CD4-positive, alpha-beta T cell treated with Interferon gamma for 1 hour (primary cell): Measurements from ENCODE around the gene MAGEH1.
"Not testable (repeated sequence)": the region's sequence is repeated elsewhere in the genome, so short reads cannot be mapped to it uniquely, and the experiment has no call there.

Experiments
- DNase-seq: peaks from one replicate; pipeline ENCODE4 v3.0.0-alpha.2; 2020

Gene MAGEH1, protein sequence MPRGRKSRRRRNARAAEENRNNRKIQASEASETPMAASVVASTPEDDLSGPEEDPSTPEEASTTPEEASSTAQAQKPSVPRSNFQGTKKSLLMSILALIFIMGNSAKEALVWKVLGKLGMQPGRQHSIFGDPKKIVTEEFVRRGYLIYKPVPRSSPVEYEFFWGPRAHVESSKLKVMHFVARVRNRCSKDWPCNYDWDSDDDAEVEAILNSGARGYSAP

DNA sequence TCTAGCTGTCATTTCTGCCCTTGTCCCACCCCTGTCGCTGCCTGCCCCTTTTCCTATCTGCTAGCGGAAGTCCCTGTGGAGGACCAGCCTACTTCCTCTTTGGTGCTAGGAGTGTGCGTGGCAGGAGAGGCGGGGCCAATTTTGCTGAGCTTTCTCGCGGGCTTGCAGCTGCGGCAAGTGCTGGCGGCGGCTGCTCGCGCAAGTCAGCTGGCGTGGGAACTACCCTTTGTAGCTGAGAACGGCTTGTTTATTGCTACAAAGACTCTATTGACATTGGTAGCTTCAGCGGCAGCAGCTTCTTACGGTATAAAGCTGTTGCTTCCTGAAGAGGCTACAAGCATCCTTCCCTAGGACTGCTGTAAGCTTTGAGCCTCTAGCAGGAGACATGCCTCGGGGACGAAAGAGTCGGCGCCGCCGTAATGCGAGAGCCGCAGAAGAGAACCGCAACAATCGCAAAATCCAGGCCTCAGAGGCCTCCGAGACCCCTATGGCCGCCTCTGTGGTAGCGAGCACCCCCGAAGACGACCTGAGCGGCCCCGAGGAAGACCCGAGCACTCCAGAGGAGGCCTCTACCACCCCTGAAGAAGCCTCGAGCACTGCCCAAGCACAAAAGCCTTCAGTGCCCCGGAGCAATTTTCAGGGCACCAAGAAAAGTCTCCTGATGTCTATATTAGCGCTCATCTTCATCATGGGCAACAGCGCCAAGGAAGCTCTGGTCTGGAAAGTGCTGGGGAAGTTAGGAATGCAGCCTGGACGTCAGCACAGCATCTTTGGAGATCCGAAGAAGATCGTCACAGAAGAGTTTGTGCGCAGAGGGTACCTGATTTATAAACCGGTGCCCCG lies at the start of gene MAGEH1:
Gene MAGEH1, plus strand, starts transcription at position 138 of the 843 bp plus-strand sequence. Its CDS starts 248 bp downstream, at position 386.
- peak; percentile 82 for DNase-seq

DNA sequence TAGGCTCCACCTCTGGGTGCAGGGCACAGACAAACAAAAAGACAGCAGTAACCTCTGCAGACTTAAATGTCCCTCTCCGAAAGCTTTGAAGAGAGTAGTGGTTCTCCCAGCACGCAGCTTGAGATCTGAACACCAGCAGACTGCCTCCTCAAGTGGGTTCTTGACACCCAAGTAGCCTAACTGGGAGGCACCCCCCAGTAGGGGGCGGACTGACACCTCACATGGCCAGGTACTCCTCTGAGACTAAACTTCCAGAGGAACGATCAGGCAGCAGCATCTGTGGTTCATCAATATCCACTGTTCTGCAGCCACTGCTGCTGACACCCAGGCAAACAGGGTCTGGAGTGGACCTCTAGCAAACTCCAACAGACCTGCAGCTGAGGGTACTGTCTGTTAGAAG lies 24.8 kb upstream of the MAGEH1 start:
- DNase-seq = not testable (repeated sequence)

DNA sequence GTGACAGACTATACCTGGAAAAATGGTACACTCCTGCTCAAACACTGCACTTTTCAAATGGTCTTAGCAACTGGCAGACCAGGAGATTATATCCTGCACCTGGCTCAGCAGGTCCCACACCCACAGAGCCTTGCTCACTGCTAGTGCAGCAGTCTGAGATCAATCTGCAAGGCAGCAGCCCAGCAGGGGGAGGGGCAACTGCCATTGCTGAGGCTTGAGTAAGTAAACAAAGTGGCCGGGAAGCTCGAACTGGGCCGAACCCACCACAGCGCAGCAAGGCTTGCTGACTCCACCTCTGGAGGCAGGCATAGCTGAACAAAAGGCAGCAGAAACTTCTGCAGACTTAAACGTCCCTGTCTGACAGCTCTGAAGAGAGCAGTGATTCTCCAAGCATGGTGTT lies 8.5 kb upstream of the MAGEH1 start:
- DNase-seq = not testable (repeated sequence)

DNA sequence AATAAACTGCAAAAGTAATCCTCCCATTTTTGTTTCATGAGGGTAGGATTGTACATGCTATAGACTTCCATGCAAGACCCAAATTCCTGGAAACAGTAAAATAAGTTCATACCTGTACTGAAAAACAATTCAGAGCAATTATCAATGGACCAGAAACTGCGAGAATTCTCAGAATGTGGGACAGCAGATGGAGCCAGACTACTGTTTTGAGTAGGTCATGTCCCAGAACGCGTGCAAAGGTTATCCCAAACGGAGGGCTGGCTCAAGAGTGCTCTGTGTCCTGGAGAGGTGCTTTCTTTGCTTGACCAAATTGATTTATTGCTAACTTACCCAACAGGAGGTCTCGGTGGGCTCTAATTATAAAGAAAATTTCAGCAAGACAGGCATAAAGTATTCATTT lies 1.7 kb upstream of the MAGEH1 start:
- DNase-seq = no peak

DNA sequence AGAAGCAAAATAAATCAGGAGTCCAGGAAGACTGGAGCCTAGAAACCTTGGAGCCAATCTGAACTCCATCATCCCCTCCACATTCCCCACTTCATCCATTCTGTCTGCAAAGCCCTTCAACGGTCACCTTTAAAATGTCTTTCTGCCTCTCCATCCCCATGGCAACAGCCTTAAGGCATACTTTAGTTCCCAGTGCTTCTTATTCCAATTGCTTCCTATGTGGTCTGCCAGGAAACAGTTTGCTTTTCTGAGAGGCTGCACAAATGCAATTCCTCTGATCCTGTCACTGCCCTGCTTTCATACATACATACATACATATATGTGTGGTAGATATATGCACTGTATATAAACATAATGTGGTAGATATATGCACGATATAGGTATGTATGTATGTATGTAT lies 786 bp upstream of the MAGEH1 start:
- DNase-seq = no peak

DNA sequence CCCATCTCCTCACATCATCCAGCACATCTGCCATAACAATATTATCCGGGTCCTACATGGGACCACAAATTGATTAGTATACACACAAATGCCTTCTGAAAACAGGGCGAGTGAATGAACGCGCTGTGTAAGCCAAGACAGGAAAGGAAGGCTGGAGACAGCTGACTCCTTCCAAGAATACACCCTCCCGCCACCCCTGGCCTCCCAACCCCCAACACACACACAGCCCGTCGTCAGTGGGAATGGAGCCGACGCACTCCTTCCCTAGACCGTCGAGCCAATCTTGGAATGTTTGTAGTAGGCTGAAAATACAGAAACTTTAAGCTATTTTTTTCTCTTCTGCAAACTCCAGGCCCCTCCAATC lies 319 bp upstream of the MAGEH1 start:
- no peak for DNase-seq

DNA sequence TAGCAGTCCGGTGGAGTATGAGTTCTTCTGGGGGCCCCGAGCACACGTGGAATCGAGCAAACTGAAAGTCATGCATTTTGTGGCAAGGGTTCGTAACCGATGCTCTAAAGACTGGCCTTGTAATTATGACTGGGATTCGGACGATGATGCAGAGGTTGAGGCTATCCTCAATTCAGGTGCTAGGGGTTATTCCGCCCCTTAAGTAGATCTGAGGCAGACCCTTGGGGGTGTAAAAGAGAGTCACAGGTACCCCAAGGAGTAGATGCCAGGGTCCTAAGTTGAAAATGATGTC lies 852 bp downstream of the MAGEH1 start:
- DNase-seq = no peak

DNA sequence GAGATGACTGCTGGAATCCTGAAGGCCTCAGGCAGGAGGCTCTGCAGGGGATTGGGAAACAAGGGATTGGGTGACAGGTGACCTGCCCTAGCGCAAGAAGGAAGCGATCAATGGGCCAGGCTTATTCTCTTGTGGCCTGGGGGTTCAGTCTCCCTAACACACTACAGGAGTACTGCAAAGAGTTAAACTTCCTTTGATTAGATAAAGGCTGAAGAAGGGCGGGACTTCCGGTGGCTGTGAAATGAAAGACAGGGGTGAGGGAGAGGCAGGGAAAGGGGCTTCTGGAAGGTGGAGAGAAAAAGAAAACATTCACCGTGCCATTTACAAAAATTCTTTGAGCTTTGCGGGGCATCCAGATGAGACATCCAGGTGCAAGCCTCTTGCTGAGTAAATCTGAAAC lies 3.8 kb downstream of the MAGEH1 start:
- not testable (repeated sequence) for DNase-seq

DNA sequence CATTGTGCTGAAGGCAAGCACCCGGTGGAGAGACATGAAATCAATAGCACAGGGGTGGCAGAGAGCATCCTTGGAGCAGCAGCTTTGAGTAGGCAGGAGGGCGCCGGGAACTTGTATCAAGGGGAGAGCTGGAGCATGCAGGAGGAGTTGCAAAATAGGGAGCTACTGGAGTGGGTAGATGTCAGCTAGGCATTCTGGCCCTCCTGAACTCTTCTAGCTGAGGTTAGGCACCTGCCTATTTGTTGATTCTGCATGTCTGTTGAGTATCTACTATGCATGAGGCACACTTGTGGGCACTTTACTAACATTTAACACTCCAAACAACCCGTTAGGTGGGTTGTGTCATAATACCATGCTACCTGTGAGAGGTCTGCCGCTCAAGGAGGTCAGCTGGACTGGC lies 7.5 kb downstream of the MAGEH1 start:
- not testable (repeated sequence) for DNase-seq

DNA sequence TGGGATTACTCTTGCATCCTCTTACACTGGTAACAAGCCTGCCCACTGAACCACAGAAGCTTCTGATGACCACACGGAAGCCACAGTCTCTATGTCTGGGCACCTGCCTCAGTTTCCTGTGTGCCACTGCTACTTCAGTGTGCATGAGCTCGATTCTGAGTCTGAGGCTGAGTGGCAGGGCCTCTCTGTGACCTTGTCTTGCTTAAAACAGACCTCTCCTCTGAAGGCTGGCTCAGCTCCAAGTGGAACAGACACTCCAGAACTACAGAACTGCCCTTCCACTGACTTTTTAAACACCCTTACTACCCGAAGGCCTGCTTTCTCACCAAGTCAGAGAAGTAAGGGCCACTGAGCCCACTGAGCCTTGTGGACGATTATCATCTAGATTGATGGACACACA lies 8.0 kb downstream of the MAGEH1 start:
- not testable (repeated sequence) for DNase-seq

DNA sequence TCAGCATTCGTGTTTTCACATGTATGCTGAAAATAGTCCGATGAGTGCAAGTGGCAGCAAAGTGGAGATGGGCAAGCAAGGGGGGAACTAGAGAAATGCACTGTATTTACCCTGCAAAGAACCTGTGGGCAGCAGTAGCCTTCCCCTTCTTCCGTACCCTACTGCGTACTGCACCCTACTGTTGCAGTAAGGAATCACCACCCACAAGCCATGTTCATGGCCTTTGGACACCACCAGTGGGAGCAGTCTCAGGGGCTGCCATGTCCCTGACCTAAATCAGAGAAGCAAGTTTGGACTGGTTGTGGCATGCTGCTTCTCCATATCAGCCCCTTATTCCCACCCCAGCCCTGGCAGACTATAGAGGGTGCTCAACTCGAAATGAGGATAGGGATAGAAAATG lies 12.1 kb downstream of the MAGEH1 start:
- not testable (repeated sequence) for DNase-seq

DNA sequence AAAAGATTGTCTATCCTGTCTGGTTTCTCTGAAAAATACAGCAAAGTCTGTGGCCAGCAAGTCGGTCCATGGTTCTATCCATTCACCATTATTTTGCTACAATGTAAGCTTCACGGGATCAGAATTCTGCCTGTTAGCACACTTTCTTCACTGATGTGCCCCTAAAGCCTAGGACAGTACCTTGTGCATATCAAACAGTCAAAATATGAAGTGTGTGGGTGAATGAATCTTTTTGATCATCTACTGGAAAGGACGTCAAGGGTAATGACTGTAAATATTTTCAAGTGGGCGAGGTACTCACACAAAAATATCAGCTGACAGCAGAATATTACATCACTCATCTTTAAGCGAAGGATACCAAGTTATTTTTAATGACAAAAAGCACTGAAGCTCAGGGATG lies 13.2 kb downstream of the MAGEH1 start:
- not testable (repeated sequence) for DNase-seq

DNA sequence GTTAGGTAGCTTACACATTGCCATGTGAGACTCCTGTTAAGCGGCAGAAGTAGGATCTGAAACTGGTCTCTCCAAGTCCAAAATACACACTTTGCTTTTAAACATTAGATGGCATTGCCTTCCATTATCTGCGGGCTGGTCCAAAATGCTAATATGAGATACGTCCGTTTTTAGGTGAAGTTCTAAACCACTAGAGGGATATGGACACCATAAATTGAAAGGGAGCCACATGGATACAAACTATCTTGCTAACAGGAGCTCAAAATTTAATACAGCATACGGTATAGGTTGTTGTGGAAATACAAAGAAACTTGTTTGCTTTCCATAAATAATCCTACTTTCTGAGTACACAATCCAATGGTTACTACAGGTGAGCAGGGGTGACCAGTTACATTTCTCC lies 13.9 kb downstream of the MAGEH1 start:
- DNase-seq = not testable (repeated sequence)

DNA sequence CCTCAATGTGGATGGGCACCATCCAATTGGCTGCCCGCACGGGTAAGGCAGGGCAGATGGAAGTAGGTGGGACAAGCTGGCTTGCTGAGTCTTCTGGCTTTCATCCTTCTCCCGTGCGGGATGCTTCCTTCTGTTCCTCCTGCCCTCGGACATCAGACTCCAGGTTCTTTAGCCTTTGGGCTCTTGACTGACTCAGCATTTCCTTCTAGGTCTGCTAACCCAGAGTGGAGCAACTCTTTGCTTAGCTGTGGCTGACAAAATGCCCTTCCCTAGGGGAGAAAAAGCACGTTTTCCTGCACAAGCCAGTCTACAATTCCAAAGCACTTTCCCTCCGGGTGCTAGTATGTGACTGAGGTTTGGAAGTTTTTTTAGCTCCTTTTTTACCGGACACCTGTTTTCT lies 28.0 kb downstream of the MAGEH1 start:
- DNase-seq = not testable (repeated sequence)

DNA sequence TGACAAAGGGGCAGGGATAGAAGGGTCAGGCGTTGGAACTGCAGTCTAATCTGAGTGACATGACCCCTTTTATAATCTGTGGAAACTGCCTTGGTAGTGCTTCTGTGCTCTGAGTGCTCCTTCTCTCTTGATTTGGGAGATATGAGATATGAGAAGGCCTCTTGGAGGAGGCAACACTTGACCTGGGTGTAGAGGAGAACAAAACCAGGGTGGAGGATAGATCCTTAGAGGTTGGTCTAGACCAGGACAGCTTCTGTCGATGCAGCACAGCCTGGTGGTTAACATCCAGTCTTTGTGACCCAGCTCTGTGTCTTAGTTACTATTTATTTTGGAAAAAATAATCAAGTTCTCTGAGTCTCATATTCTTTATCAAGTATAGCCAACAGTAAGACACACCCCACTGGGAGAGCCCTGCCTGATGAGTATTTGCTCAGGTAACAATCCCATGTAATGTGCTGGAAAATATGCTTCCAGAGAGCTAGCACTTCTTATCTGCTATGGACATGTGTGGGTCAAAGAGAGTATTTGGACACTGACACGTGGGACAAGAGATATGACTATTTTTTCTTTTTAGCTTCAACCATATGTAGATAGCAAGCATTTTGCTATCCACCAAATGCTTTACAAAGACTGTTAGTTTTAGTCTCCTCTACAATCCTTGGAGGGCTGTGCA lies 28.6 kb downstream of the MAGEH1 start:
- DNase-seq = no peak

DNA sequence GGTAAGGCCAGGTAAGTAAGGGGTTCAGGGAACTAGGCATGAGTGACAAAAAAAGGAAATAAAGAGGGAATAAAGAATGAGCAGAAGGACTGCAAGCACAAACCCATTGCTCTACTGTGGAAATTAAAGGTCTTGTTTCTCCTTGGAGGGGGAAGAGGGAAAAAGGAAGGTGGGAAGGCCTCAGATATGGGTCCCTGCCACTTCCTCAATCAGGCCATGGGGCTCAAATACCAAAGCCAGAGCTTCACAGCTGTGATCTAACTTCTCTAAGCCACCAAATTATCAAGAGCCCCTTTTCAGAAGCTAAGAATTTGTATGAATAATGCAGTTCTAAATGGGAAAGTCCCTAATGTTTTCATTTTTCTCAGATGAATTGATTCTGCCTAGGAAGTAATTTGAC lies 33.0 kb downstream of the MAGEH1 start:
- DNase-seq = no peak

DNA sequence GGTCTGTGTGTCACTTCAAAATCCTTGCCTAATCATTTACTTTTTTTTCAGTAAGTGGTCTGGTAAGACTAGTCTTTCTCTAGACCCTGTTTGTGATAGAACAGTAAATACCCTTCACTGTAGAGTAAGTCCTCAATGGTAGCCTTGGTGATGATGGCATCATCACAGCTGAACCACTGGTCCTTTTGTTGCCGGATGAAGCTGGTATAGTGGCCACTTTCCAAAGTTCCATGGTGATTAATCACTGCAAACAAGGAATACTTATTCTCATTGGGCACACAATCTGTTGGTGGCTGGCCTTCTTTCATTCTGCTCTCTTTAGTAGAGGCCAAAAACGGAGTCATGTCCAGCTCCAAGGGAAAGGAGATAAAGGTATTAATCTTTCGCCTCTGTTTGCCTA lies 34.8 kb downstream of the MAGEH1 start:
- no peak for DNase-seq

DNA sequence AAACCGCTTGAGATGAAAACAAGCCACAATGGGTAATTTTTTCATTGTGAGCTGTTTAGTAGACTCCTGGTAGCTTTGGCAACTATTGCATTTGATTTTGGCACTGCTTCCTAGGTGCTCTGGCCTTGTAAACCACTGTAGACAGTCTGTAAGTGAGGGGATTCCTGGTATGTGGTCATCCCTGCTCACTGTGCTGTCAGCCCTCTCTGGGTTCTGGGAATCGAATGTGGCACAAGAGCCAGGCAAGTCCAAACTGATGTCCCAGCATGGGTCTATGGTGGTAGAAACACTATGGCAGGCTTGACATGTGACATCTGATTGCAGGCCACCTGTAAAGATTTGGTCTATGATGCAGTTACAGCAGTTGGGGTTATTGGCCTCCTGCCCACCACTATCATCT lies 35.2 kb downstream of the MAGEH1 start:
- no peak for DNase-seq

DNA sequence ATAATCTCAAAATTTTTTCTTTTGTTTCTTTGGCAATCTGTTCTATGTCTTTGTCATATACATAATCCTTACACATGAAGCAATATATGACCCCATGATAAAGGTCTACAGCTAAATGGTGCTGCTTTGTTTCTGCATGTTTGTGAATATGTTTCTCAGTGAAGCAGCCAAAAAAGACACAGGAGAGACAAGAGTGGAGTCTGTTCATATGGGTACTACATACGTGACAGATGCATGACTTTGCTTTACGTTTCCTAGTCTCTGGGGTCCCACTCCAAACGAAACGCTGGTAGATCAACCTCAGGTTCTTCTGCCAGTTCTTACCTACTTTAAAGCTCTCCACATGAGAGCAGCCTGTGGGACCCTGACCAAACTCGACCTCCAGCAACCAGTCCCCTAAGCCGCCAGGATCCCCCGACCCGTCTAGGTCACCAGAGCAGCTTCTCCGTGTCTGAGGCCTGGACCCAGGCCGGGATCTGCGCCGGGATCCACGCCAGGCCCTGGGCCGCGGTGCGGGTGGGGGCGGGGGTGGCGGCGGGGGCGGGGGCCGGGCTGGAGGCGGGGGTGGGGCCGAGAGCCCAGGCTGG lies 36.2 kb downstream of the MAGEH1 start:
- DNase-seq = no peak

DNA sequence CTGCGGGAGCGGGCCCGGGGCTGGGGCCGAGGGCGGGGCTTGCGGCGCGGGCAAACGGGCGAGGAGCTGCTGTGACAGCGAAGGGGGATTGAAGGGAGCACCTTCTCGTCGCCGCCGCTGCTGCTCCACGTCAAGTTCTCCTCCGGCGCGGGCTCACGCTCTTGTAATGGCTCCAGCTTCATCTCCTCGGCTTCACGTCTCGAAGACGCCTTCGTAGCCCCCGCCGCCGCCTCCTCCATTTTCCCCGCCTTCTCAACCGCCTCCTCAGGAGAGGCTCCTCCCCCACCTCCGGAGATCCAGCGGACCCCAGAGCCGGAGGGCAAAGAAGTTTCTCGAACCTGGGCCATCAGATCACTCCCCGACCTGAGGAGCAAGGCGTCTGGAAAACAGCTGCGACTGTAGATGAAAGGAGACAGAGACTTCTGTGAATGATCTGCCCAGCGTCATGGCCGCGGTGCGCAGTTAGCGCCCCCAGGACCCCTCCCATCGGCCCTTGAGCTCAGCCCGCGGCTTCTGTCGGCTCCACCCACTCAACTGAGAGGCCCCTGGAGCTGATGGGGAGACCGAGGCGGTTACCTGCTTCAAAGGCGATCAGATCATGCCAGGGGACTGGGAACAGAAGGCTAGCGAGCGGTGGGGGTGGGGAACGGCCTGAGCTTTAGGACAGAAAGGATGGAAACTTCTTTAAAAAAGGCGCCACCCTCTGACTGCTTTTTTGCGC lies 36.8 kb downstream of the MAGEH1 start:
- DNase-seq = peak; percentile 61

DNA sequence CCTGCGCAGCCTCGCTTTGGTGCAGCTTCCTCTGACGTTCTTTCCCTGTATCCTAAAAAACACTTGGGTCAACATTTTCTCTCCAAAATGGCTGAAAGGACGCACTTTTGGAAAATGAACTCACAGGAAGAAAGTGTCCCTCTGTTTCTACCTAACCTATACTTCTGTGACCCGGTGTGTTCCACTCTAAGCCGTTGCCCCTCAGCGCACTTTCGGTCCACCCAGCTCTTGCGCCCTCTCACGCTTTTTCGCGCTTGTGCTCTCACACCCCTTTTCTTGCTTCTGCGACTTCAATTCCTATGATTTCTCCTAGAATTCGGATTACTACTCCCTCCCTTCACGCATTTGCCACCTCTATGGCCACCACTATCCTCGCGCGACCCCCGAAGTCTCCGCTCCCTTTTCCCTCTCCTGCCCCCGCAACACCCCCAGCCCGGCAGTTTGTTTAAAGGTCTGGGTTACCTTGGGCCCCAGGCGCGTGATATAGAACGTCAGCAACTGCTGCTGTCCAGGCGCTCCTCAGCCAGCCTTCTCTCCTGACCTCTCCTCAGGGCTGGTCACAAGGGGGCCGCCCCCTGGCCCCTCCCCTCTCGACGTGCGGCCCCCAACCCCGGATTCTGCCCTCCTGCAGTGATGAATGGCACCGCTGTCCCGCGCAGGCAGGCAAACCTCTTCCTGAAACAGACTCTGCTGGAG lies 37.5 kb downstream of the MAGEH1 start, which contains the start of gene USP51:
Gene USP51, minus strand, starts transcription at position 535 of the 696 bp plus-strand sequence. CDS start 909 bp downstream, outside the sequence.
- DNase-seq = no peak

DNA sequence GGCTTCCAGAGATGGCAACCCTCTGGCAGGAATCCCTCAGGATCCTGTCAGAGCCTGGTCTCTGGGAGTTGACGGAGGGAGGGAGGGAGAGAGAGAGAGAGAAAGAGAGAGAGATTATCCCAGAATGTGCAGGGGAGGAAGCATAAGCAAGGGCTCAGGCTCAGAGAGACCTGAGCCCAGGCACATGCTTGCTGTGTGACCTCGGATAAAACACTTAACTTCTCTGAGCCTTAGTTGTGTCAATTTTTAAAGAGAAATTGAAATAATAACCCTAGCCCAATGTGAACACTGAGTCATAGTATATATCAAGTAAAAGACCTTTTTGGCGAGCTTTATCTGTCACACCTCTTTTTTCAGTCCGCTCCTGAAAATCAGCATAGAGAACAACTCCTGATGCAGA lies 38.2 kb downstream of the MAGEH1 start:
- no peak for DNase-seq
